ENCODE measurements around the gene ANP32B.

Gene ANP32B

DNA sequence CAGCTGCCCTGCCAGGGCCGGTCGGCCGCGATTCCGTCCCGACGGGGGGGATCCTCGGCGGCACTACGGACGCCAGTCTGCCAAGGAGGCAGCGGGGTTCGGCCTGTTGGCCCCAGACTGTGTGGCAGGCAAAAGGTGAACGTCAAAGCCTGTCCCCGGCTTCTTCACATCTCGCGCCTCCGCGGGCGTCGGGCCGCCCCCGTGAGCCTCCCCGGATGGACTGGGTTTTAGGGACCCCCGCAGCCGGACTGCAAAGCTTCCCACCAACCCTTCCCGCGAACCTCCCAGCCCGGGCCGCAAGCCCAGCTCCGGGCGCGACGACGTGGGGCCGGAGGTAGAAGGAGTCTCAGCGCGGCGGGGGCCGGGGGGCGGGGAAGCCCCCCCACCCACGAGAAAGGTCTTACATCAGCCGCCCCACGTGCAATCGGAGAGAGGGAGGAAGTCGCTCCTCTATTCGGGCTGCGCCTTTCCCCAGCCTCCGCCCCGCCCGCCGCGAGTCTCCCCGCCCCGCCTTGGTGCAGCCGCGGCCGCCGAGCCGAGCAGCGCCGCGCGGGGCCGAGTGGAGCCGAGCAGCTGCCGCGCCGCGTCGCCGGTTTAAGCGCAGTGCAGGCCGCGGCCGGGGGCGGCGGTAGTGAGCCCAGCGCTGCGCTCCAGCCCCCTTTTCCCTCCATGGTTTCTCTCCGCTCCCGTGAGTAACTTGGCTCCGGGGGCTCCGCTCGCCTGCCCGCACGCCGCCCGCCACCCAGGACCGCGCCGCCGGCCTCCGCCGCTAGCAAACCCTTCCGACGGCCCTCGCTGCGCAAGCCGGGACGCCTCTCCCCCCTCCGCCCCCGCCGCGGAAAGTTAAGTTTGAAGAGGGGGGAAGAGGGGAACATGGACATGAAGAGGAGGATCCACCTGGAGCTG lies at the start of gene ANP32B:
Gene ANP32B (plus strand): TSS at position 659 of the 906 bp plus-strand sequence. CDS start 215 bp downstream, at position 874.
- Histone ChIP-seq H3K79me2 (ENCODE audit: insufficient read depth, low read depth) (peaks cover 43% of the 10 kb centered on the region), H4K20me1 (ENCODE audit: insufficient read depth) (peaks cover 11% of the 10 kb centered on the region), H3K4me1 (ENCODE audit: low read depth, poor library complexity, severe bottlenecking) (peaks cover 34% of the 10 kb centered on the region), H2AFZ (ENCODE audit: low read depth) (peak within 1 kb of the TSS; percentile 80), H3K27ac (peak within 1 kb of the TSS; percentile 99), H3K9ac (peak within 1 kb of the TSS; percentile 100), H3K4me3 (IDR thresholded peaks at IDR 0.05; ENCODE audit: insufficient read depth, low read depth, low read length) (no peak within 1 kb of the TSS), H3K27me3 (ENCODE audit: insufficient read depth, low read depth) (no peaks in the 10 kb centered on the region), H3K4me2 (peak within 1 kb of the TSS; percentile 95), H3K36me3 (ENCODE audit: insufficient read depth) (no peaks in the 10 kb centered on the region)
- TF ChIP-seq, protein P1, sequence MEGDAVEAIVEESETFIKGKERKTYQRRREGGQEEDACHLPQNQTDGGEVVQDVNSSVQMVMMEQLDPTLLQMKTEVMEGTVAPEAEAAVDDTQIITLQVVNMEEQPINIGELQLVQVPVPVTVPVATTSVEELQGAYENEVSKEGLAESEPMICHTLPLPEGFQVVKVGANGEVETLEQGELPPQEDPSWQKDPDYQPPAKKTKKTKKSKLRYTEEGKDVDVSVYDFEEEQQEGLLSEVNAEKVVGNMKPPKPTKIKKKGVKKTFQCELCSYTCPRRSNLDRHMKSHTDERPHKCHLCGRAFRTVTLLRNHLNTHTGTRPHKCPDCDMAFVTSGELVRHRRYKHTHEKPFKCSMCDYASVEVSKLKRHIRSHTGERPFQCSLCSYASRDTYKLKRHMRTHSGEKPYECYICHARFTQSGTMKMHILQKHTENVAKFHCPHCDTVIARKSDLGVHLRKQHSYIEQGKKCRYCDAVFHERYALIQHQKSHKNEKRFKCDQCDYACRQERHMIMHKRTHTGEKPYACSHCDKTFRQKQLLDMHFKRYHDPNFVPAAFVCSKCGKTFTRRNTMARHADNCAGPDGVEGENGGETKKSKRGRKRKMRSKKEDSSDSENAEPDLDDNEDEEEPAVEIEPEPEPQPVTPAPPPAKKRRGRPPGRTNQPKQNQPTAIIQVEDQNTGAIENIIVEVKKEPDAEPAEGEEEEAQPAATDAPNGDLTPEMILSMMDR (conservative IDR thresholded peaks at IDR 0.05; ENCODE audit: low read depth, low read length) = peak; percentile 64

DNA sequence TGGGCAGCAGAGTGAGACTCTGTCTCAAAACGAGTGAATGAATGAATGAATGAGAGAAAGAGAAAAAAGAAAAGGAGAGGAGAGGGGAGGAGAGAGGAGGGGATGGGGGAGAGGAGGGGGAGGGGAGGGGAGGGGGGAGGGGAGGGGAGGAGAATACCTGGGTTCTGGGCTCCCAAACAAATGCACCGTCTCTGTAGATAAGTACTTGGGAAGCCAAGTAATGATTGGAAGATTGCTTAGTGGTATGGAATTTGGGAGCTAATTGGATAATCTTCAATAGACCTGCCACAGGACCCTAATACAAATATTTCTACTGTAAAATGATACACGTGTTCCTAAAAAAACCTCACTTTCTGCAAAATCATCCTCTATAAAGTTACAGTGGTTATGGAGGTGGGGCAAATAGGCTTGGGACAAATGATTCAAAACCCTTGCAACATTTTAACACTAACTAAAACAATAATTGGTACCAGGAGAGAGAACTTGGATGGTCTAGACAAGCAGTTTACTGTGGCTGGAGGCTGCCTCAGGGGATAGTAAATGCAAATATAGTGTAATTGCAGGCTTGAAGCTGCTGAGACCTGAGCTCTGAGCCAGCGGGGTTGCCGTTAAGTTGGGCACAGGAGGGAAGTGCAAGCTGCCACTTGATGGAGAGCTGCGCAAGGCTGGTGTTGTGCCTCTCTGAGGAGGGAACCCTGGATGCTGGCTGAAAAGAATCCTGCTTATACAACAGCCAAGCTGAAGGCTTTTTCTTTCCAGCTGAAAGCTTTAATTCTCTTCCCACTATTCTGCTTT lies 48.6 kb upstream of the ANP32B start:
- H4K20me1 ChIP-seq (ENCODE audit: insufficient read depth) = no peaks in the 10 kb centered on the region
- H3K4me2 ChIP-seq = no peak overlapping the region
- no peak overlapping the region for H3K9ac ChIP-seq
- H3K4me3 ChIP-seq (IDR thresholded peaks at IDR 0.05; ENCODE audit: insufficient read depth, low read depth, low read length) = no peak overlapping the region
- peaks cover 28% of the 10 kb centered on the region for H3K4me1 ChIP-seq (ENCODE audit: low read depth, poor library complexity, severe bottlenecking)
- no peak overlapping the region for H3K27ac ChIP-seq
- TF ChIP-seq, protein P1 (conservative IDR thresholded peaks at IDR 0.05; ENCODE audit: low read depth, low read length) = no peak
- H2AFZ ChIP-seq (ENCODE audit: low read depth) = no peak overlapping the region
- no peaks in the 10 kb centered on the region for H3K79me2 ChIP-seq (ENCODE audit: insufficient read depth, low read depth)
- no peaks in the 10 kb centered on the region for H3K27me3 ChIP-seq (ENCODE audit: insufficient read depth, low read depth)
- no peaks in the 10 kb centered on the region for H3K36me3 ChIP-seq (ENCODE audit: insufficient read depth)

DNA sequence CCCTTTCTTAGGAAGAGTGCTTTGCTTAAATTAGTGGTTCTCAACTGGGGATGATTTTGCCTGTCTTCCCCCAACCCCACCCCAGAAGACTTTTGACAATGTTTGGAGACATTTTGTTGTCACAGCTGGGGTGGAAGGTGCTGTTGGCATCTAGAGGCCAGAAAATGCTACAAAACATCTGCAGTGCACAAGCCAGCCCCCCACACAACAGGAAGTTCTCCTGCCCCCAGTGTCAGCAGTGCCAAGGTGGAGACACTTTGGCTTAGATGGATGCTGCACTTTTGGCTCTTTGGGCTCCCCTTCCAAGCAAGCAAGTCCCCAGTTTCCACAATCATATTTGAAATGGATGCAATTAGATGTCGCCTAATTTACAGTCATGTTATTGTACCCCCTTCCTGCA lies 47.9 kb upstream of the ANP32B start:
- Histone ChIP-seq H3K4me3 (IDR thresholded peaks at IDR 0.05; ENCODE audit: insufficient read depth, low read depth, low read length) (no peak overlapping the region), H3K9ac (no peak overlapping the region), H3K27ac (no peak overlapping the region), H3K27me3 (ENCODE audit: insufficient read depth, low read depth) (no peaks in the 10 kb centered on the region), H3K4me2 (no peak overlapping the region), H3K36me3 (ENCODE audit: insufficient read depth) (no peaks in the 10 kb centered on the region), H3K4me1 (ENCODE audit: low read depth, poor library complexity, severe bottlenecking) (peaks cover 28% of the 10 kb centered on the region), H2AFZ (ENCODE audit: low read depth) (no peak overlapping the region), H3K79me2 (ENCODE audit: insufficient read depth, low read depth) (no peaks in the 10 kb centered on the region), H4K20me1 (ENCODE audit: insufficient read depth) (no peaks in the 10 kb centered on the region)
- TF ChIP-seq, protein P1 (conservative IDR thresholded peaks at IDR 0.05; ENCODE audit: low read depth, low read length) = no peak

DNA sequence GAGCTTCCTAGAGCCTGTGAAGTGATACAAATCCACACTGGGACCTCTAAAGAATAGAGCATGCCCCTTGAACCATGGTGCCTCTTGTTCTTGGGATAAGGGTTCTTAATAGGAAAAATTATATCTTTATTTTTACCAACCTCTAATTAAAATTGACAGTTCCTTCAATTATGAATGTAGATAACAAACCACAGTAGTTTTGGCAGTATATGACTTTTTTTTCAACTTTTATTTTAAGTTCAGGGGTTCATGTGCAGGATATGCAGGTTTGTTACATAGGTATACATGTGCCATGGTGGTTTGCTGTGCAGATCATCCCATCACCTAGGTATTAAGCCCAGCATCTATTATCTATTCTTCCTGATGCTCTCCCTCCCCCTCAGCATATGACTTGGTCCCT lies 46.1 kb upstream of the ANP32B start:
- no peaks in the 10 kb centered on the region for H3K27me3 ChIP-seq (ENCODE audit: insufficient read depth, low read depth)
- no peak overlapping the region for H3K4me2 ChIP-seq
- H3K4me1 ChIP-seq (ENCODE audit: low read depth, poor library complexity, severe bottlenecking) = peaks cover 28% of the 10 kb centered on the region

More for the DNA sequence above, 46.1 kb upstream of the ANP32B start:
- Histone ChIP-seq H4K20me1 (ENCODE audit: insufficient read depth) (no peaks in the 10 kb centered on the region), H3K4me3 (IDR thresholded peaks at IDR 0.05; ENCODE audit: insufficient read depth, low read depth, low read length) (no peak overlapping the region), H3K79me2 (ENCODE audit: insufficient read depth, low read depth) (no peaks in the 10 kb centered on the region), H3K9ac (no peak overlapping the region), H3K36me3 (ENCODE audit: insufficient read depth) (no peaks in the 10 kb centered on the region), H3K27ac (no peak overlapping the region), H2AFZ (ENCODE audit: low read depth) (no peak overlapping the region)
- TF ChIP-seq, protein P1 (conservative IDR thresholded peaks at IDR 0.05; ENCODE audit: low read depth, low read length) = no peak
